ENCODE results near the gene OR4B1. TPM values are rescaled to one million over a fixed set of nuclear protein-coding genes. Genes with fewer than 3 reads are reported as not detected.
"Not testable (repeated sequence)": the region's sequence is repeated elsewhere in the genome, so short reads cannot be mapped to it uniquely, and the experiment has no call there.

OR4B1 gene
- total RNA-seq, 1 experiment from 2014 or later: not detected

GRCh38 chr11:48228761-48229160 lies 12.2 kb downstream of the OR4B1 start:
- no peaks in the 10 kb centered on the region for H3K4me1 ChIP-seq (ENCODE audit: control insufficient read depth, insufficient read depth, low read length)
- no peaks in the 10 kb centered on the region for H3K27me3 ChIP-seq (ENCODE audit: control insufficient read depth, insufficient read depth, low read length)
- no TSS peak for BruUV-seq (replicated peaks)
- intact Hi-C loops (cut with micrococcal nuclease; ENCODE audit: unreplicated experiment) (no loop called here), in situ Hi-C loops (cut with HindIII; ENCODE audit: low pct_unique_long_range_greater_than_20kb, low sequenced_read_pairs) (no loop called here)
- CTCF ChIA-PET: no interaction called here
- H3K4me3 ChIP-seq (ENCODE audit: low read depth in 2 of 2, low read length in 2 of 2): no peak overlapping the region
- no peaks in the 10 kb centered on the region for H3K36me3 ChIP-seq (ENCODE audit: control insufficient read depth, insufficient read depth, low read length)
- ATAC-seq (no peak), DNase-seq (ENCODE audit: low read depth, low spot score) (no peak)
- no peaks in the 10 kb centered on the region for H3K9me3 ChIP-seq (ENCODE audit: control insufficient read depth, insufficient read depth, low read depth, low read length)
- TF ChIP-seq POLR2AphosphoS5 (IDR thresholded peaks at IDR 0.05; ENCODE audit: low read depth, low read length) (no peak), SIN3A (IDR thresholded peaks at IDR 0.05; ENCODE audit: borderline replicate concordance, insufficient read depth, low read depth, low read length) (no peak), REST (IDR thresholded peaks at IDR 0.05; ENCODE audit: insufficient read depth in 1 of 2, low read depth in 2 of 2, low read length in 1 of 2) (no peak), CTCF (IDR thresholded peaks at IDR 0.05) (no peak), TCF7L2 (IDR thresholded peaks at IDR 0.05; ENCODE audit: low read depth, low read length) (no peak)
- POLR2A ChIA-PET: no interaction called here
- H3K27ac ChIP-seq (ENCODE audit: low read length): no peak overlapping the region

GRCh38 chr11:48230057-48230456 lies 13.4 kb downstream of the OR4B1 start:
- ATAC-seq; intact Hi-C loops (cut with micrococcal nuclease; ENCODE audit: unreplicated experiment); H3K27ac ChIP-seq (ENCODE audit: low read length); H3K27me3 ChIP-seq (ENCODE audit: control insufficient read depth, insufficient read depth, low read length); H3K4me1 ChIP-seq (ENCODE audit: control insufficient read depth, insufficient read depth, low read length); POLR2A ChIA-PET; in situ Hi-C loops (cut with HindIII; ENCODE audit: low pct_unique_long_range_greater_than_20kb, low sequenced_read_pairs); H3K9me3 ChIP-seq (ENCODE audit: control insufficient read depth, insufficient read depth, low read depth, low read length); H3K36me3 ChIP-seq (ENCODE audit: control insufficient read depth, insufficient read depth, low read length); H3K4me3 ChIP-seq (ENCODE audit: low read depth in 2 of 2, low read length in 2 of 2); DNase-seq (ENCODE audit: low read depth, low spot score); BruUV-seq (replicated peaks): not testable (repeated sequence)
- CTCF ChIA-PET: interaction anchor here (0.7 kb wide), 1 partner anchor 96 kb away, joined by 3 read pairs; no protein-coding TSS in a partner anchor

- no peaks in the 10 kb centered on the region for H3K9me3 ChIP-seq (ENCODE audit: control insufficient read depth, insufficient read depth, low read depth, low read length)
- H3K36me3 ChIP-seq (ENCODE audit: control insufficient read depth, insufficient read depth, low read length): no peaks in the 10 kb centered on the region
- in situ Hi-C loops (cut with HindIII; ENCODE audit: low pct_unique_long_range_greater_than_20kb, low sequenced_read_pairs) (no loop called here), intact Hi-C loops (cut with micrococcal nuclease; ENCODE audit: unreplicated experiment) (no loop called here)
- no peak for ATAC-seq
- H3K27me3 ChIP-seq (ENCODE audit: control insufficient read depth, insufficient read depth, low read length): peaks cover 6% of the 10 kb centered on the region; the same call in 1 of the 2 replicates
- H3K27ac ChIP-seq (ENCODE audit: low read length): no peak overlapping the region
- POLR2A ChIA-PET: no interaction called here
- CTCF ChIA-PET: no interaction called here
- no TSS peak for BruUV-seq (replicated peaks)
- no peak for DNase-seq (ENCODE audit: low read depth, low spot score)
- no peaks in the 10 kb centered on the region for H3K4me1 ChIP-seq (ENCODE audit: control insufficient read depth, insufficient read depth, low read length)
- H3K4me3 ChIP-seq (ENCODE audit: low read depth in 2 of 2, low read length in 2 of 2): no peak overlapping the region
- TF ChIP-seq CTCF (IDR thresholded peaks at IDR 0.05): no peak
- TF ChIP-seq REST (IDR thresholded peaks at IDR 0.05; ENCODE audit: insufficient read depth in 1 of 2, low read depth in 2 of 2, low read length in 1 of 2): no peak
- no peak for TF ChIP-seq TCF7L2 (IDR thresholded peaks at IDR 0.05; ENCODE audit: low read depth, low read length)
- TF ChIP-seq SIN3A (IDR thresholded peaks at IDR 0.05; ENCODE audit: borderline replicate concordance, insufficient read depth, low read depth, low read length): no peak
- no peak for TF ChIP-seq POLR2AphosphoS5 (IDR thresholded peaks at IDR 0.05; ENCODE audit: low read depth, low read length)
Measured at GRCh38 chr11:48237727-48238126, 21.1 kb downstream of the OR4B1 start.

Measured in Panc1 (cell line).